HepG2 (cell line): ENCODE measurements around the gene UPB1. TPM values are rescaled to one million over a fixed set of nuclear protein-coding genes. Genes with fewer than 3 reads are reported as not detected.

ENCODE experiments used
- AGO1 ChIP-seq: fragments of 200-400 bp; formaldehyde crosslinking; IDR thresholded peaks from 2 replicates; pipeline ENCODE4 v1.6.1; 2017; ENCODE audit warnings: mild to moderate bottlenecking, low read depth, low read length, moderate library complexity; ENCODE audit not compliant: poor library complexity, severe bottlenecking
- AGO2 ChIP-seq: fragments of 200-400 bp; formaldehyde crosslinking; optimal IDR thresholded peaks from 2 replicates; pipeline ENCODE3; 2017; ENCODE audit warnings: mild to moderate bottlenecking, low read depth, low read length, moderate library complexity
- CC2D1A ChIP-seq: sonication (generic); formaldehyde crosslinking; IDR thresholded peaks from 2 replicates; pipeline ENCODE4 v1.8.1; 2023; ENCODE audit warnings: mild to moderate bottlenecking, missing genetic modification reagents
- FLYWCH1 ChIP-seq: sonication (generic); formaldehyde crosslinking; IDR thresholded peaks from 2 replicates; pipeline ENCODE4 v1.8.1; 2023; ENCODE audit warnings: mild to moderate bottlenecking, missing genetic modification reagents
- FOXC1 ChIP-seq: sonication (generic); formaldehyde crosslinking; IDR thresholded peaks from 2 replicates; pipeline ENCODE4 v1.8.0; 2022; ENCODE audit warnings: mild to moderate bottlenecking, missing genetic modification reagents, borderline replicate concordance
- KAT7 ChIP-seq: IDR thresholded peaks from 2 replicates; pipeline ENCODE4 v1.6.1; 2018; ENCODE audit warnings: borderline replicate concordance, missing compliant biosample characterization
- KDM5A ChIP-seq: fragments of 200-600 bp; sonication (generic); IDR thresholded peaks from 2 replicates; pipeline ENCODE4 v1.7.0; 2018; ENCODE audit warnings: antibody characterized with exemption, mild to moderate bottlenecking, low read length, borderline replicate concordance
- KMT2A ChIP-seq: sonication (generic); formaldehyde crosslinking; IDR thresholded peaks from 2 replicates; pipeline ENCODE4 v1.4.0; 2020; ENCODE audit warnings: missing genetic modification reagents
- PHF20 ChIP-seq: sonication (generic); formaldehyde crosslinking; IDR thresholded peaks from 2 replicates; pipeline ENCODE4 v1.5.0; 2020; ENCODE audit warnings: mild to moderate bottlenecking, missing genetic modification reagents
- POLR2AphosphoS2 ChIP-seq: IDR thresholded peaks from 2 replicates; pipeline ENCODE4 v1.6.1; 2011; ENCODE audit warnings: low read depth, low read length, improper control_type of control experiment
- RFXAP ChIP-seq: sonication (generic); formaldehyde crosslinking; IDR thresholded peaks from 2 replicates; pipeline ENCODE4 v1.4.0; 2020; ENCODE audit warnings: missing genetic modification reagents, borderline replicate concordance
- SOX5 ChIP-seq: IDR thresholded peaks from 2 replicates; pipeline ENCODE4 v1.6.1; 2016; ENCODE audit warnings: borderline replicate concordance
- SUZ12 ChIP-seq: fragments of 150-350 bp; IDR thresholded peaks from 2 replicates; pipeline ENCODE4 v1.6.1; 2014; ENCODE audit warnings: low read depth, low read length
- ZFP36L2 ChIP-seq: sonication (generic); formaldehyde crosslinking; IDR thresholded peaks from 2 replicates; pipeline ENCODE4 v1.4.0; 2020; ENCODE audit warnings: missing genetic modification reagents
- ZNF292 ChIP-seq: sonication (generic); formaldehyde crosslinking; IDR thresholded peaks from 2 replicates; pipeline ENCODE4 v1.8.1; 2022; ENCODE audit warnings: mild to moderate bottlenecking, low read depth, missing genetic modification reagents, borderline replicate concordance
- ZNF569 ChIP-seq: sonication (generic); formaldehyde crosslinking; IDR thresholded peaks from 2 replicates; pipeline ENCODE4 v1.5.0; 2020; ENCODE audit warnings: mild to moderate bottlenecking, missing genetic modification reagents, moderate library complexity, borderline replicate concordance
- ZNF883 ChIP-seq: sonication (generic); formaldehyde crosslinking; IDR thresholded peaks from 2 replicates; pipeline ENCODE4 v1.5.1; 2020; ENCODE audit warnings: mild to moderate bottlenecking, missing genetic modification reagents; ENCODE audit errors: not compliant biosample characterization
- ZZZ3 ChIP-seq: sonication (generic); formaldehyde crosslinking; IDR thresholded peaks from 2 replicates; pipeline ENCODE4 v1.4.0; 2020; ENCODE audit warnings: missing genetic modification reagents, mild to moderate bottlenecking, borderline replicate concordance
- polyA plus RNA-seq, 8 experiments: library from polyadenylated mRNA; depleted of rRNA in 3 of 8; stranded (reverse) in 7 of 8; unstranded in 1 of 8; fragments of >200 nt; fragmentation: Illumina TruSeq in 4 of 8; extraction: Trizol in 4 of 8; gene quantifications; 2 replicates each; pipeline versions ENCODE4 v1.2.1 to v1.2.3, GENCODE V29; 2011 to 2016; ENCODE audit warnings: low read depth in 4 of 8, missing spikeins in 1 of 8, mixed read lengths in 1 of 8; ENCODE audit not compliant: insufficient read depth in 1 of 8
- total RNA-seq, 5 experiments: library from RNA; depleted of rRNA; stranded (reverse); fragments of >200 nt; fragmentation: Illumina TruSeq; extraction: Trizol; gene quantifications; 2 replicates each; pipeline ENCODE4 v1.2.3, GENCODE V29; 2016; ENCODE audit warnings: low read depth in 1 of 5
- TF ChIP-seq, protein P1 (sequence below): IDR thresholded peaks from 2 replicates; pipeline ENCODE4 v1.6.1; 2016; ENCODE audit warnings: low read depth, missing genetic modification reagents, missing compliant biosample characterization
- TF ChIP-seq, protein P2 (sequence below): IDR thresholded peaks from 2 replicates; pipeline ENCODE4 v1.6.1; 2016; ENCODE audit warnings: missing compliant biosample characterization, missing genetic modification reagents, borderline replicate concordance
- TF ChIP-seq, protein P3 (sequence below): sonication (generic); formaldehyde crosslinking; IDR thresholded peaks from 2 replicates; pipeline ENCODE4 v1.4.0; 2020; ENCODE audit warnings: missing genetic modification reagents, borderline replicate concordance

UPB1 gene
- total and polyA plus RNA-seq, 2 of the 13 experiments (the other 11 are each of a cell fraction or from before 2014, with no cell fraction given) = 0.38 to 1.2 TPM

DNA sequence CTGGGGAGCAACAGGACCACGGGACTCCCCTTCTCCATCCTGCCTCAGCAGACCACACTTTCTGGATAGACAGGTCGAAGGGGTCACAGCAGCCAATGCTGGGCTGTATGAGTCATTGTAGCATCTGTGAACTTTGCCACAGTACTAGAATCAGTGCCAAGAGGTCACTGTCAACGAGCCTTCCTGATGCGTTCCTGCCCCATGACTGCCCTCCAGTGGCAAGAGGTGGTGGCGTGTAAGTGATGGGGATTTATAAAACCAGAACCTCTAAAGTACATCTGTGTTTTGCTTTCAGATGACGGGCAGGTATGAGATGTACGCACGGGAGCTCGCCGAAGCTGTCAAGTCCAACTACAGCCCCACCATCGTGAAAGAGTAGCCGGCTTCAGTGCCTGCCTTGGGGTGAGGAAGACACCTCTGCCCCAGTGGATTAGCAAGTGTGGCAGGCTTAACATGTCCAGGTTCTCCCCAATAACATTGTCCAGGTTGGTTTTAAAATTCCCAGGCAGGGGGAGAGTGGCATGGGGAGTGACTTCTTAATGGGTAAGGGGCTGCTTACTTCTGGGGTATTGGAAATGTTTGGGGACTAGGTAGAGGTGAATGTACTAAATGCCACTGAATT lies 30.4 kb downstream of the UPB1 start (continued):
- TF ChIP-seq, protein P1, sequence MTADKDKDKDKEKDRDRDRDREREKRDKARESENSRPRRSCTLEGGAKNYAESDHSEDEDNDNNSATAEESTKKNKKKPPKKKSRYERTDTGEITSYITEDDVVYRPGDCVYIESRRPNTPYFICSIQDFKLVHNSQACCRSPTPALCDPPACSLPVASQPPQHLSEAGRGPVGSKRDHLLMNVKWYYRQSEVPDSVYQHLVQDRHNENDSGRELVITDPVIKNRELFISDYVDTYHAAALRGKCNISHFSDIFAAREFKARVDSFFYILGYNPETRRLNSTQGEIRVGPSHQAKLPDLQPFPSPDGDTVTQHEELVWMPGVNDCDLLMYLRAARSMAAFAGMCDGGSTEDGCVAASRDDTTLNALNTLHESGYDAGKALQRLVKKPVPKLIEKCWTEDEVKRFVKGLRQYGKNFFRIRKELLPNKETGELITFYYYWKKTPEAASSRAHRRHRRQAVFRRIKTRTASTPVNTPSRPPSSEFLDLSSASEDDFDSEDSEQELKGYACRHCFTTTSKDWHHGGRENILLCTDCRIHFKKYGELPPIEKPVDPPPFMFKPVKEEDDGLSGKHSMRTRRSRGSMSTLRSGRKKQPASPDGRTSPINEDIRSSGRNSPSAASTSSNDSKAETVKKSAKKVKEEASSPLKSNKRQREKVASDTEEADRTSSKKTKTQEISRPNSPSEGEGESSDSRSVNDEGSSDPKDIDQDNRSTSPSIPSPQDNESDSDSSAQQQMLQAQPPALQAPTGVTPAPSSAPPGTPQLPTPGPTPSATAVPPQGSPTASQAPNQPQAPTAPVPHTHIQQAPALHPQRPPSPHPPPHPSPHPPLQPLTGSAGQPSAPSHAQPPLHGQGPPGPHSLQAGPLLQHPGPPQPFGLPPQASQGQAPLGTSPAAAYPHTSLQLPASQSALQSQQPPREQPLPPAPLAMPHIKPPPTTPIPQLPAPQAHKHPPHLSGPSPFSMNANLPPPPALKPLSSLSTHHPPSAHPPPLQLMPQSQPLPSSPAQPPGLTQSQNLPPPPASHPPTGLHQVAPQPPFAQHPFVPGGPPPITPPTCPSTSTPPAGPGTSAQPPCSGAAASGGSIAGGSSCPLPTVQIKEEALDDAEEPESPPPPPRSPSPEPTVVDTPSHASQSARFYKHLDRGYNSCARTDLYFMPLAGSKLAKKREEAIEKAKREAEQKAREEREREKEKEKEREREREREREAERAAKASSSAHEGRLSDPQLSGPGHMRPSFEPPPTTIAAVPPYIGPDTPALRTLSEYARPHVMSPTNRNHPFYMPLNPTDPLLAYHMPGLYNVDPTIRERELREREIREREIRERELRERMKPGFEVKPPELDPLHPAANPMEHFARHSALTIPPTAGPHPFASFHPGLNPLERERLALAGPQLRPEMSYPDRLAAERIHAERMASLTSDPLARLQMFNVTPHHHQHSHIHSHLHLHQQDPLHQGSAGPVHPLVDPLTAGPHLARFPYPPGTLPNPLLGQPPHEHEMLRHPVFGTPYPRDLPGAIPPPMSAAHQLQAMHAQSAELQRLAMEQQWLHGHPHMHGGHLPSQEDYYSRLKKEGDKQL (CRISPR knock-in tag) = no peak
- TF ChIP-seq KAT7 (CRISPR knock-in tag) (no peak), FOXC1 (CRISPR knock-in tag) (no peak), KDM5A (no peak), ZNF883 (CRISPR knock-in tag) (no peak), FLYWCH1 (no peak), ZNF569 (CRISPR knock-in tag) (no peak), RFXAP (CRISPR knock-in tag) (no peak), PHF20 (CRISPR knock-in tag) (no peak), SOX5 (CRISPR knock-in tag) (peak; percentile 81; the same call in 1 of the 2 replicates), POLR2AphosphoS2 (no peak), ZZZ3 (CRISPR knock-in tag) (no peak), ZFP36L2 (CRISPR knock-in tag) (no peak), AGO2 (no peak), KMT2A (CRISPR knock-in tag) (peak; percentile 39; the same call in 1 of the 2 replicates), CC2D1A (CRISPR knock-in tag) (no peak), ZNF292 (peak; percentile 55; the same call in 1 of the 2 replicates), SUZ12 (no peak), AGO1 (no peak)
- TF ChIP-seq, protein P2, sequence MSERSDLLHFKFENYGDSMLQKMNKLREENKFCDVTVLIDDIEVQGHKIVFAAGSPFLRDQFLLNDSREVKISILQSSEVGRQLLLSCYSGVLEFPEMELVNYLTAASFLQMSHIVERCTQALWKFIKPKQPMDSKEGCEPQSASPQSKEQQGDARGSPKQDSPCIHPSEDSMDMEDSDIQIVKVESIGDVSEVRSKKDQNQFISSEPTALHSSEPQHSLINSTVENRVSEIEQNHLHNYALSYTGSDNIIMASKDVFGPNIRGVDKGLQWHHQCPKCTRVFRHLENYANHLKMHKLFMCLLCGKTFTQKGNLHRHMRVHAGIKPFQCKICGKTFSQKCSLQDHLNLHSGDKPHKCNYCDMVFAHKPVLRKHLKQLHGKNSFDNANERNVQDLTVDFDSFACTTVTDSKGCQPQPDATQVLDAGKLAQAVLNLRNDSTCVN = peak; percentile 91; the same call in 1 of the 2 replicates
- TF ChIP-seq, protein P3, sequence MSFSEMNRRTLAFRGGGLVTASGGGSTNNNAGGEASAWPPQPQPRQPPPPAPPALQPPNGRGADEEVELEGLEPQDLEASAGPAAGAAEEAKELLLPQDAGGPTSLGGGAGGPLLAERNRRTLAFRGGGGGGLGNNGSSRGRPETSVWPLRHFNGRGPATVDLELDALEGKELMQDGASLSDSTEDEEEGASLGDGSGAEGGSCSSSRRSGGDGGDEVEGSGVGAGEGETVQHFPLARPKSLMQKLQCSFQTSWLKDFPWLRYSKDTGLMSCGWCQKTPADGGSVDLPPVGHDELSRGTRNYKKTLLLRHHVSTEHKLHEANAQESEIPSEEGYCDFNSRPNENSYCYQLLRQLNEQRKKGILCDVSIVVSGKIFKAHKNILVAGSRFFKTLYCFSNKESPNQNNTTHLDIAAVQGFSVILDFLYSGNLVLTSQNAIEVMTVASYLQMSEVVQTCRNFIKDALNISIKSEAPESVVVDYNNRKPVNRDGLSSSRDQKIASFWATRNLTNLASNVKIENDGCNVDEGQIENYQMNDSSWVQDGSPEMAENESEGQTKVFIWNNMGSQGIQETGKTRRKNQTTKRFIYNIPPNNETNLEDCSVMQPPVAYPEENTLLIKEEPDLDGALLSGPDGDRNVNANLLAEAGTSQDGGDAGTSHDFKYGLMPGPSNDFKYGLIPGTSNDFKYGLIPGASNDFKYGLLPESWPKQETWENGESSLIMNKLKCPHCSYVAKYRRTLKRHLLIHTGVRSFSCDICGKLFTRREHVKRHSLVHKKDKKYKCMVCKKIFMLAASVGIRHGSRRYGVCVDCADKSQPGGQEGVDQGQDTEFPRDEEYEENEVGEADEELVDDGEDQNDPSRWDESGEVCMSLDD (CRISPR knock-in tag) = no peak
